ENCODE results near the gene SDK1. TPM values are rescaled to one million over a fixed set of nuclear protein-coding genes. Genes with fewer than 3 reads are reported as not detected.

Gene SDK1
- polyA plus RNA-seq, 2 of the 4 experiments (the other 2 are of a cell fraction): 0.12 to 0.28 TPM

DNA sequence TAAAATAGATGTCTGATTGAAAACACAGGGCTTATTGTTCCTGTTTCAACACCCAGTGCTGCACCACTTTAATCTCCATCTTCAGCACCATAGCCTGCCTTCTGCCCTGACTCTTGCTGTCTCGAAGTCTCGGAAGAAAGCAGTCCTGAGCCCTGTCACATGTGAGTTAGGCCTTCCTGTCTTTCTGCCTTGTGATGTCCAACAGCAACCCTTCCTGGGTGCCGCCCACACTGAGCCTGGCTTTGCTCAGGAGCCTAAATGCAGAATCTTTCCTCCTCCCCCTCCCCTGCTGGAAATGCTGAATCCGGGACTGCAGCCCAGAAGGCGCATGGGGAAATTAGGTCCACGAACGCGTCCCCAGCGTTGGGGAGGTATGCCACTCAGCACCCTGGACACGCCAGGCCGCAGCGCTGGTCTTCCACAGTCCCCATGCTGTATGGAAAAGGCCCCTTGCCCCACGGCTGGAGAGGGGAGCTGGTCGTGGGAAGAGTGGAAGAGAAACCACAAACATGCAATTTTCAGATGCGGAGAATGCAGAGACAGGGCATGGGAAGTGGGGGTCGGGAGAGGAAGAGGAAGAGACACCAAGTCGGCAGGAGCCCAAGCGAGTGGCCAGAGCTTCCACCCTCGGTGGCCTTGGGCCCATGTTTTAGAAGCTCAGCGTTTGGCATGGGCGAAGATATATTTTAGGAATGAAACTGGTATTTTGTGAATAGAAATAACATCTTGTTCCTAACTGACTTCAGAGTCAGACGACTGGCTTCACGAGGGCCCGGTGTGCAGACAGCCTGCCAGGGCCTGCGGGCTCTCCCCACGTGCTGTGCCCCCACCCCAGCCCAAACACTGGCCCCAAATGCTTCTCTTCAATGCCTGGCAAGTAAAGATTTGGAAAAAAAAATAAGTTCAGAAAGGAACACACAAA, 724.9 kb downstream of the SDK1 start:
- Histone ChIP-seq H3K27ac (no peak overlapping the region), H3K4me1 (no peaks in the 10 kb centered on the region), H3K4me3 (no peak overlapping the region), H3K9me3 (no peaks in the 10 kb centered on the region), H3K4me2 (no peak overlapping the region)
- CTCF ChIA-PET: no interaction called here
- TF ChIP-seq FOXS1 (CRISPR knock-in tag; IDR thresholded peaks at IDR 0.05): no peak
- TF ChIP-seq CBX2 (IDR thresholded peaks at IDR 0.05; ENCODE audit: borderline replicate concordance, low read depth): no peak
- no peak for TF ChIP-seq HOXA7 (CRISPR knock-in tag; IDR thresholded peaks at IDR 0.05)
- TF ChIP-seq CEBPB (IDR thresholded peaks at IDR 0.05): no peak
- TF ChIP-seq POLR2AphosphoS2 (conservative IDR thresholded peaks at IDR 0.05; ENCODE audit: low read length): no peak
- TF ChIP-seq HOXB5 (CRISPR knock-in tag; IDR thresholded peaks at IDR 0.05): no peak
- TF ChIP-seq MAFK (IDR thresholded peaks at IDR 0.05; ENCODE audit: partially characterized antibody): no peak
- TF ChIP-seq BHLHE40 (IDR thresholded peaks at IDR 0.05; ENCODE audit: low read depth, low read length): no peak
- no peak for TF ChIP-seq TP53 (CRISPR knock-in tag; IDR thresholded peaks at IDR 0.05)
- TF ChIP-seq NR3C1 (IDR thresholded peaks at IDR 0.05): no peak
- no peak for TF ChIP-seq SMC3 (IDR thresholded peaks at IDR 0.05)
- TF ChIP-seq KDM5A (IDR thresholded peaks at IDR 0.05): no peak
- FAIRE-seq (no peak), DNase-seq (ENCODE audit: low read depth in 1 of 2, low spot score in 1 of 2) (no peak), ATAC-seq (no peak)
- WGBS (ENCODE audit: missing lambda C conversion rate): 44% methylated on average over 21 of the region's 26 CpGs
- POLR2A ChIA-PET: no interaction called here

DNA sequence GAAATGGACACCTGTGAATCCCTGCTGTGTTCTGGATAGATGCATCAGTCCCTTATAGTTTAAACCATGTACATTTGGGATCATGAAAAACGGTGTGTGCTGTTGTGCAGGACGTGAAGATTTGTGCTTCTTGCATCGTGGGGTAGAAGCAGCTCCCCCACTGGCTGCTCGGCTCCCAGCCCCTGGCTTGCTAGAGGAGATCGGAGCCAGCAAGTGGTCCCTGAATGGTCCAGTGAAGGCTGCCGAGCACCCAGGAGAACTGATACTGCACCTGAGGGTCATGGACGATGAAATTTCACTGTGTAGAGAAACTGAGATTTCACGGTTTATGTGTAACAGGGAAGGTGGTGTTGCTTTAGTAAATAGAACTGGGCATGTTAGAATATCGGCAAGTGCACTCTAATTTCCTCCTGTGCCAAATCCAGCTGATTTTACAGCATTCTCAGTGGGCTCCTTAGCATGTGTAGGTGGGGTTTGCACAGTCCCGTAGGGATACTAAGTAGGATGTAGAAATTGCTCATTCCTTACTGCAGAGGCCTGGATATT, 726.0 kb downstream of the SDK1 start:
- no peak overlapping the region for H3K4me3 ChIP-seq
- no peaks in the 10 kb centered on the region for H3K4me1 ChIP-seq
- no peaks in the 10 kb centered on the region for H3K9me3 ChIP-seq
- FAIRE-seq (no peak), ATAC-seq (no peak), DNase-seq (ENCODE audit: low read depth in 1 of 2, low spot score in 1 of 2) (no peak)
- POLR2A ChIA-PET: no interaction called here
- H3K27ac ChIP-seq: no peak overlapping the region
- TF ChIP-seq POLR2AphosphoS2 (conservative IDR thresholded peaks at IDR 0.05; ENCODE audit: low read length) (no peak), ZNF302 (CRISPR knock-in tag; IDR thresholded peaks at IDR 0.05) (no peak), ESRRA (IDR thresholded peaks at IDR 0.05; ENCODE audit: borderline replicate concordance, low read length) (no peak), HEYL (CRISPR knock-in tag; IDR thresholded peaks at IDR 0.05) (no peak), HDAC2 (IDR thresholded peaks at IDR 0.05) (no peak), NR3C1 (IDR thresholded peaks at IDR 0.05) (no peak), RCOR1 (IDR thresholded peaks at IDR 0.05; ENCODE audit: low read depth, low read length) (no peak), HOXB5 (CRISPR knock-in tag; IDR thresholded peaks at IDR 0.05) (no peak), NFE2L2 (conservative IDR thresholded peaks at IDR 0.05; ENCODE audit: low read length) (no peak), RFX5 (IDR thresholded peaks at IDR 0.05) (no peak), FOSL2 (IDR thresholded peaks at IDR 0.05) (no peak), FOSL2 (CRISPR knock-in tag; IDR thresholded peaks at IDR 0.05) (no peak), MYC (IDR thresholded peaks at IDR 0.05; ENCODE audit: borderline replicate concordance, low read length) (no peak), BHLHE40 (IDR thresholded peaks at IDR 0.05; ENCODE audit: low read depth, low read length) (no peak), EHMT2 (IDR thresholded peaks at IDR 0.05; ENCODE audit: low read depth) (no peak), RARB (CRISPR knock-in tag; IDR thresholded peaks at IDR 0.05) (no peak), NPAS2 (CRISPR knock-in tag; IDR thresholded peaks at IDR 0.05; ENCODE audit: borderline replicate concordance) (no peak), MAZ (IDR thresholded peaks at IDR 0.05; ENCODE audit: borderline replicate concordance, low read depth, low read length) (no peak), RNF2 (IDR thresholded peaks at IDR 0.05; ENCODE audit: borderline replicate concordance, low read depth) (no peak)
- H3K4me2 ChIP-seq: no peak overlapping the region
- 30% methylated on average over 10 of the region's 10 CpGs for WGBS (ENCODE audit: missing lambda C conversion rate)
- CTCF ChIA-PET: no interaction called here

Data from A549 (cell line).